RWPE1 (cell line): Measurements from ENCODE around the gene TMEM69.
"Not testable (repeated sequence)": the region's sequence is repeated elsewhere in the genome, so short reads cannot be mapped to it uniquely, and the experiment has no call there.

Source experiments
- CTCF ChIA-PET: fragments of 350-600 bp; sonication (Branson Sonifier 250); formaldehyde crosslinking; extraction: SDS; loops from one replicate; lab custom pipeline; 2021; lab: Yijun Ruan, JAX
- POLR2A ChIA-PET: fragments of 400-600 bp; formaldehyde crosslinking; extraction: SDS; loops from one replicate; lab custom pipeline; 2020; ENCODE audit warnings: antibody characterized with exemption; ENCODE audit not compliant: low non-redundant PET; lab: Yijun Ruan, JAX
- DNase-seq: peaks from one replicate; pipeline ENCODE4 v3.0.0; 2012; ENCODE audit warnings: low spot score
- H3K27ac ChIP-seq: fragments of 450-650 bp; 2 replicates; pipeline ENCODE4 v1.5.1; 2017
- TF ChIP-seq, protein P1 (sequence below): fragments of 450-650 bp; conservative IDR thresholded peaks from 2 replicates; pipeline ENCODE4 v1.5.1; 2017; ENCODE audit warnings: low read depth, mild to moderate bottlenecking

TMEM69 gene

DNA sequence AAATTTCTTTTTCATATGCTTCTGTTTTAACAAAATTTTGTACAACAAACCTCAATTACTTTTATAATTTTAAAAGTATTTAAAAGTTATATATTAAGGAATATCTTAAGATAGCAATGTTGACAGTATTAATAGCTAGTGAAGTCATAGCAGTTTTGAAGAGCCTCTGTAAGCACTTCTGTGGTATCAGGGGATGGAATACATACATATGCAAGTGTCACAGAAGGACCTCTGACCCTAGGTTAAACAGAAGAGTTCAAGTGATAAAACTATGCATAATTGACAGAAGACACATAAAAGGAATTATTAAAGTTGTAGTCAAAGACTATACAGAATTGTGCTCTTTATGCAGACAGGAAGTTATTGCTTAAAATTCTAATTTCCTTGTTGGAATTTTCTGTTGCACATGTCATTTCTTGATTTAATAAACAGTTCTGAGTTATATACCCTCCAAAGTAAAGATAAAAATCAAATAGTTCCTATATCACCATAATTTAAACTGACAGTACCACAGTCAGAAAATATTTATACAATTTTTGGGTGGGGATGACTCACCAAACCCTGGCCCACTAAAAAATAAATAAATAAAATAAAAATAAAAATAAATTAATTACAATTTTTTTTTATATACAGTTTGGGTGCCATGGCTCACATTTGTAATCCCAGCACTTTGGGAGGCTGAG, 35.4 kb downstream of the TMEM69 start:
- DNase-seq = no peak

DNA sequence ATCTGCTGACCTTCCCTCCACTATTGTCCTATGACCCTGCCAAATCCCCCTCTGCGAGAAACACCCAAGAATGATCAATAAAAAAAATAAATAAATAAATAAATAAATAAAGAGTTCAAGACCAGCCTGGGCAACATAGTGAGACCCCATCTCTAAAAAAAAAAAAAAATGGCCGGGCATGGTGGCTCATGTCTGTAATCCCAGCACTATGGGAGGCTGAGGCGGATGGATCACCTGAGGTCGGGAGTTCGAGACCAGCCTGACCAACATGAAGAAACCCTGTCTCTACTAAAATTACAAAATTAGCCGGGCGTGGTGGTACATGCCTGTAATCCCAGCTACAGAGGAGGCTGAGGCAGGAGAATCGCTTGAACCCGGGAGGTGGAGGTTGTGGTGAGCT, 38.0 kb downstream of the TMEM69 start:
- H3K27ac ChIP-seq, POLR2A ChIA-PET, DNase-seq: not testable (repeated sequence)
- CTCF ChIA-PET = interaction anchor here (0.6 to 0.7 kb wide), 2 partner anchors 141 to 147 kb away, joined by 3 to 7 read pairs; no protein-coding TSS in a partner anchor

More for the DNA sequence above, 35.4 kb downstream of the TMEM69 start:
- TF ChIP-seq, protein P1, sequence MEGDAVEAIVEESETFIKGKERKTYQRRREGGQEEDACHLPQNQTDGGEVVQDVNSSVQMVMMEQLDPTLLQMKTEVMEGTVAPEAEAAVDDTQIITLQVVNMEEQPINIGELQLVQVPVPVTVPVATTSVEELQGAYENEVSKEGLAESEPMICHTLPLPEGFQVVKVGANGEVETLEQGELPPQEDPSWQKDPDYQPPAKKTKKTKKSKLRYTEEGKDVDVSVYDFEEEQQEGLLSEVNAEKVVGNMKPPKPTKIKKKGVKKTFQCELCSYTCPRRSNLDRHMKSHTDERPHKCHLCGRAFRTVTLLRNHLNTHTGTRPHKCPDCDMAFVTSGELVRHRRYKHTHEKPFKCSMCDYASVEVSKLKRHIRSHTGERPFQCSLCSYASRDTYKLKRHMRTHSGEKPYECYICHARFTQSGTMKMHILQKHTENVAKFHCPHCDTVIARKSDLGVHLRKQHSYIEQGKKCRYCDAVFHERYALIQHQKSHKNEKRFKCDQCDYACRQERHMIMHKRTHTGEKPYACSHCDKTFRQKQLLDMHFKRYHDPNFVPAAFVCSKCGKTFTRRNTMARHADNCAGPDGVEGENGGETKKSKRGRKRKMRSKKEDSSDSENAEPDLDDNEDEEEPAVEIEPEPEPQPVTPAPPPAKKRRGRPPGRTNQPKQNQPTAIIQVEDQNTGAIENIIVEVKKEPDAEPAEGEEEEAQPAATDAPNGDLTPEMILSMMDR = no peak
- ChIA-PET POLR2A (no interaction called here), CTCF (no interaction called here)
- no peak overlapping the region for H3K27ac ChIP-seq

DNA sequence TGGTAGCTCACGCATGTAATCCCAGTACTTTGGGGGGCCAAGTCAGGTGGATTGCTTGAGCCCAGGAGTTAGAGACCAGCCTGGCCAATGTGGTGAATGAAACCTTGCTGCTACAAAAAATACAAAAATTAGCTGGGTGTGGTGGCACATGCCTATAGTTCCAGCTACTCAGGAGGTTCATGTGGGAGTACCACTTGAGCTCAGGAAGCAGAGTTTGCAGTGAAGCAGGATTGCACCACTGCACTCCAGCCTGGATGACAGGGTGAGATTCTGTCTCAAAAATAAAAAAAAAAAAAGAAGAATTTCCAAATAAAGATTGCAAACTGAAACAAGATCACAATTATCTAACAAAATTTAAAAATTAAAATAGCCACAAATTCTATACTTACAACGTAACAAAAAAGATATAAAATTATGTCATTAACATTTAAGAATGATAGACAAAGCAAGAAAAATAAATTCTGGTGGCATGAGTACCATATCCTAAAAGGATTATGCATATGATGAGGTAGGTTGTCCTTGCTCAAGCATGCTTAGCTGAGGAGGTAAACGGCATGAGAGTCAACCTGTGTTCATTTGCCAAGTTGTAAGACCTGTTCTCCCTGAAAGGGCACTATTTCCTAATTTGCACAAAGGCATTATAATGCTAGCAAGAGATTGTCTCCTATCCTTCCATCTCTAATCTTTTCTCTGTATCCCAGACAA, 42.2 kb downstream of the TMEM69 start:
- CTCF ChIA-PET = no interaction called here
- POLR2A ChIA-PET = no interaction called here
- TF ChIP-seq, protein P1 = no peak
- peak; percentile 27 for DNase-seq
- H3K27ac ChIP-seq = no peak overlapping the region

DNA sequence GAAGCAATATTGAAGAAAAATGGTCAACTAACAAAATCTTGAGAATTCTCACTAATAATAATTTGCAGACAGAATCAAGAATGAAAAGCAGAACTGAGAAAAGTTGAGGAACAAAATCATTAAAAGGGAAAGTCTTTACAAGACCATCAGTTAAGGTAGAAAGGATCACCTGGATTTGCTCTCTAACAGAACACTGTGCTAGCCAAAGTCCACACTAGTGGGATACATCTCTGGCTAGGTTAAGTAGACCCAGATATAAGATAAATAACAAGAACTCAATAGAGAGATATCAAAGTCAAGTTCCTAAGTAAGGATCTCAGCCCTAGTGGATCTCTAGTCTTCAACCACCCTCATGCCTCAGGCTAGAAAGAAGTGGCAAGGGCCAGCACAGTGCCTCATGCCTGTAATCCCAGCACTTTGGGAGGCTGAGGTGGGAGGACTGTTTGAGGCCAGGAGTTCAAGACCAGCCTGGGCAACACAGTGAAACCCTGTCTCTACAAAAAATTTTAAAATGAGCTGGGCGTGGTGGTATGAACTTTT, 42.9 kb downstream of the TMEM69 start:
- DNase-seq = no peak
- no peak overlapping the region for H3K27ac ChIP-seq
- ChIA-PET POLR2A (no interaction called here), CTCF (interaction anchor here (0.6 kb wide), 1 partner anchor 19 kb away, joined by 3 read pairs; no protein-coding TSS in a partner anchor)
- TF ChIP-seq, protein P1 = no peak

DNA sequence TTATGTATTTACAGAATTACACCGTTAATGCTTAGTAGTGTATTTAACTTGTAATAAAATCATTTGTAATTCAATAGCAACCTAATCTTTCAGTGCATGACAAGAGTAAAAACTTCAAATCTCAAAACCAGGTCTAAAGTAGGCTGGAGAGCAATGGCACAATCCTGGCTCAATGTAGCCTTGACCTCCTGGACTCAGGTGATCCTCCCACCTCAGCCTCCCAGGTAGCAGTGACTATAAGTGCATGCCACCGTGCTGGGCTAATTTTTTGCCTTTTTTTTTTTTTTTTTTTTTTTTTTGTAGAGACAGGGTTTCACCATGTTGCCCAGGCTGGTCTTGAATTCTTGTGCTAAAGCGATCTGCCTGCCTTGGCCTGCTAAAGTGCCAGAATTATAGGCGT, 51.2 kb downstream of the TMEM69 start:
- CTCF ChIA-PET = no interaction called here
- no peak for DNase-seq
- POLR2A ChIA-PET = no interaction called here
- H3K27ac ChIP-seq = no peak overlapping the region
- TF ChIP-seq, protein P1 = no peak

DNA sequence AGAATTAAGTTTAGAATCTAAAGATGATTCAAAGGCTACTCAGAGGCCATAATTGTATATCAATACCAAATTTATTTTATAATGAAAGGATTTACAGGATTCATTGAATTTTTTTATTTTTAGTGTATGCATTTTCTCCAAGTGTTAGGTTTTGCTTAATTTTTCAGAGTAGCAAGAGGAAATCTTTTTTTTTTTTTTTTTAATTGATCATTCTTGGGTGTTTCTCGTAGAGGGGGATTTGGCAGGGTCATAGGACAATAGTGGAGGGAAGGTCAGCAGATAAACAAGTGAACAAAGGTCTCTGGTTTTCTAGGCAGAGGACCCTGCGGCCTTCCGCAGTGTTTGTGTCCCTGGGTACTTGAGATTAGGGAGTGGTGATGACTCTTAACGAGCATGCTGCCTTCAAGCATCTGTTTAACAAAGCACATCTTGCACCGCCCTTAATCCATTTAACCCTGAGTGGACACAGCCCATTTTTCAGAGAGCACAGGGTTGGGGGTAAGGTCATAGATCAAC, 51.7 kb downstream of the TMEM69 start:
- POLR2A ChIA-PET, H3K27ac ChIP-seq, CTCF ChIA-PET, DNase-seq: not testable (repeated sequence)
